HG02642 (cell line): ENCODE results near the gene ARHGEF7.

ENCODE experiments used
- ATAC-seq: cut with Tn5 transposase; IDR thresholded peaks from one replicate; pipeline ENCODE4 v1.9.1; 2021; ENCODE audit warnings: mild to moderate bottlenecking; ENCODE audit not compliant: unreplicated experiment, poor library complexity

Gene ARHGEF7

DNA sequence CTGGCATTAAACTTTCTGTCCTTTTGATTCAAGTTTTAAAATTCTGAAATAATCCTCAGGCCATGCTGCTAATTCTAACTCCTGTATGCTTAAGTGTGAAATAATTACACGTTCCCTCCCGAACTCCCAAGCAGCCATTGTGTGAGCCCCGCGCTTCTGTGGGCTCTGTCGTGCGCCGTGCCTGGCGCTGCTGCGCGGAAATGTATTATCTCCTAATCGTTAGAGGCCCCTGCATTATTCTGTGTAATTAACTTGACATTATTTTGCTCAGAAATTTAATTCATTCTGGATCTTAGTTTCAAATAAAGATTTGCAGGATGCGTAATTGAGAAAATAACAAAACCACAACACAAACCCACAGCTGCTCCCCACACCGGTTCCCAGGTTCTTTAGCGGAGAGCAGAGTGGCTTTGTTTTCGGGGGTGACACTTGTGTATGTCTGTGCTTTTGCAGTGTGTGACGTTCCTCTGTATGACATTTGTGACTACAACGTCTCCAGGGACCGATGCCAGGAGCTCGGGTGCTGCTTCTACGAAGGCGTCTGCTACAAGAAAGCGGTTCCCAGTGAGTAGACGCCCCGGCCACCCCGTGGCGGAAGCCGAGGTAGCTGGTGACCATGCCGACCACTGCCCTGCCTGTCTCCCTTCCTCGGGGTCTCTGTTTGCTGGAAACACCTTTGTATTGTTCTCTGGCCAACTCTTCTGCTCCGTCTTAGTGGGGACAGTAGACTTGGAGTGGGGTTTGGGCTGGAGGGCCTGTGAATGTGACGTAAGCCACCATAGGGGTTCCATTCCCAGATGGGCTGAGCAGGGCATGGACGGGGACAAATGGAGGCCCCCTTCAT, 212.8 kb downstream of the ARHGEF7 start:
- ATAC-seq, result no peak

DNA sequence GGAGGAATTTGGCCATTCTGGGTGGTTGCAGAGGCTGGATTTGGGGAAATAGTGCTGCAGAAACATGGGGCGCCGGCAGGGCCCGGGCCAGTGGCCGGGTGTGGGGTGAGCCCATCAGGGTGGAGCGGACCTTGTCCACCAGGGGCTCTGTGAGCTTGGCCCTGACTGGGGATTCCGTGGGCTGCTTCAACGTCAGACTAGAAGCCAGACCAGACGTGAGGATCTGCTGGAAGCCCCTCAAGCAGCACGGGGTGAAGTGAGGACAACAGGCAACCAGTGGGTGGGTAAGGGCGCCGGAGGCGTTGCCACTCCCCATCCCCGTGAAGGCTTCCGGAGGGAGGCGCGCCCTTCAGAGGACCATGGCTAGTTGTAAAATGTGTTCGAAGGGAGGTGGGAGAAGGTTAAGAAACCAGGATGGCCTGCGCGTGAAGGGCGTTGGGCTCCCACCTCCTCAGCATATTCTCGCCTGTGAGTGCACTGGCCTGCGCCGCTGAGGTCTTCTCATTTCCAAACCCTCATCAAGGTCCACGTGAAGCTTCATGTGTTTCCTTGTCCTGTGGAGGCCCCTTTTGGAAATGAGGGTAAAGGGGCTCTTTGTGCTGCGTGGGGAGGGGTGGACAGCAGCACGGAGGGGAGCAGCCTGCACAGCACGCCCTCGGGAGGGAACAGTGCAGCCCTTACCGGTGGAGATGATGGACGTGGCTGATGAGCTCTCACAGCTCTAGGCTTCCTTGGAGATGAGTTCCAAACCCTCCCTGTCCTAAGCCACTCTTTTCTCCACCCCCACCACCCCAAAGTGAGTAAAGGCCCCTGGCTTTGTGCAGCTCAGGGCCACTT, 213.7 kb downstream of the ARHGEF7 start:
- ATAC-seq, result no peak

DNA sequence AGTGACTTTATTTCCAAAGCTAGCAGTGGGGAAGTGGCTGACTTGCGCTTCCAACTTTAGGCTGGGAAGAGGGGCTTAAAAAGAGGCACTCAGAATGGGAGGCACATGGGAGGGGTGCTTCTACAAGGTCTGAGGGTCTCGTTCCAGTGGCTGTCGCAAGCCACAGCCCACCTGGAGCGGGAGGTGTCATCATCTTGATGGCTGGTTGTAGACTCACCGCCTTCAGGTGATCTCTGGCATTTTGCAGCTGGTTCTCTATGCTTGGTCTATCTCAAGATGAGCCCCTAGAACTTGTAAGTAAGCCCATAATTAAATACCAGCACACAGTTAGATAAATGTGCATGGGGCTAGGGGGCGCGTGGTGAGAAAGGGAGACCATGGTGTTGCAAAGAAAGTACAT, 214.5 kb downstream of the ARHGEF7 start:
- no peak for ATAC-seq

DNA sequence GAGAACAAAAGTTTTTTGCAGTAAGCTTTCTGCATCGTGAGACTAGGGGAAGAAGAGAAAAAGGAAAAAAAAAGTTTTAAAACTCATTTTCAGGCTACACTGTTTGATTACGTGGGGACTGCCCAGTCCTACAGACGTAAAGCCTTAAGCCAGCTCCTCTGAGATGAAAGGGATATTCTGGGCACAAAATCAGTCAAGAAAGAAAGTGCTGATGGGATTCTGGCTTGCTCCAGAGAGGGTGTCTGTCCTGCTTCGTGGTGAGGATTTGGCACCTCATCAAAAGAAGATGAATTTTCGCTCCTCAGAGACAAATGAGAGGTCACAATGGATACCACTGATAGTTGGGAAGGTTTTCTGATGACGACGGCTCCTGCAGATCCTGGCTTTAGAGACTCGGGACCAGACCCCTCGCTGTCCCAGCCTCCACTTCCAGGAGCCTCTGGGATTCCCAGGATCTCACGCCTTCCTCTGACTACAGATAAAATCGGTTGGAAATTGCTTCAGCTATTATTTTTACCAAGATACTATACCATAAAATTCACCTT, 215.0 kb downstream of the ARHGEF7 start:
- ATAC-seq, result no peak

DNA sequence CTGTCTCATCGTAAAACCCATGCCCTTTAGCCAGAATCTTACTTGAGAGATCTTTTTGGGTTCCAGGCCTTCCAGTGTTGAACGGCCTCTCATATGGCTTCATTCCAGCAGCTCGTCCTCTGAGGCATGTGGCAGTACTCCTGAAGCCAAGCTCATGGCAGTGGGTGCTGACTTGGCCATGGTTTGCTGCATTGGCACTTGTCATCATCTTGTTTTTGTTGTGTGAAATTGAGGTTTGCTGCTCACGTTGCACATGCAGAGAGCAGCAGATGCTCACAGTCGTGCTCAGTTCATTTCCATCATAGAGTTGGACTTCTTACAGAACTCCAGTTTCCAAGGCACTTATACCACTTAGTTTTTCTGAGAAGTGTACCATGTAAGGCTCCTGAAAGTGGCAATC, 220.2 kb downstream of the ARHGEF7 start:
- no peak for ATAC-seq

DNA sequence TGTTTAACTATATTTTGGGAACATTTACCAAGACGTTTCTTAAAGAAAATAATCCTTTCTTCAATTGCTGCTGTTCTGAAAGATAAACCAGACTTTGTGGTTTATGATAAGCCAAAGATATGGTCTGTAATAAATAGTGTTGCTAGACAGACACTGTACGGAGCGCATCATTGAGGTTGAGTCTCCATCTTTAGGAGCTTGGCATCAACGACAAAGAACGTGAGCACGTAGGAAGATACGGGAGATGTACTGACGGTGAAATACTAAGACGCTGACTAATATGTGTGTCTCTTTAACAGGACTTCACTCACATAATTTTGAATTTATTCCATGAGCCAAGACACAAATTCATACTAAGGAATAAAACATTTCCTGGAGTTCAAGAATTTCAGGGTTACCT, 221.6 kb downstream of the ARHGEF7 start:
- ATAC-seq, result no peak

DNA sequence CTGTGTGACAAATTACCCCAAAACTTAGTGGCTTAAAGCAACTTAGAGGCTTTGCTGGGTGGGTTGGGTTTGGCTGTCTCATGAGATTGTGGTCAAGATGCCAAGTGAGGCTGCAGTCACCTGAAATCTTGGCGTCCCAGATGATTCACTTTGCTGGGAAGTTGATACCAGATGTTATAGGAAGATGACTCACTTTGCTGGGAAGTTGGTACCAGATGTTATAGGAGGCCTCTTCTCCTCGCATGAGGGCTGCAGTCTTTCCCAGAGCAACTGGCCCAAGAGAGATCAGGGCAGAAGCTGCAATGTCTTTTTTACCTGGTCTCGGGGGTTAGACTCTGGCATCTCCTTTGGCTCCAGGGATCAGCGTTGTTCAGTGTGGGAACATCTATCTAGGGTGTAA, 222.1 kb downstream of the ARHGEF7 start:
- ATAC-seq, result no peak

DNA sequence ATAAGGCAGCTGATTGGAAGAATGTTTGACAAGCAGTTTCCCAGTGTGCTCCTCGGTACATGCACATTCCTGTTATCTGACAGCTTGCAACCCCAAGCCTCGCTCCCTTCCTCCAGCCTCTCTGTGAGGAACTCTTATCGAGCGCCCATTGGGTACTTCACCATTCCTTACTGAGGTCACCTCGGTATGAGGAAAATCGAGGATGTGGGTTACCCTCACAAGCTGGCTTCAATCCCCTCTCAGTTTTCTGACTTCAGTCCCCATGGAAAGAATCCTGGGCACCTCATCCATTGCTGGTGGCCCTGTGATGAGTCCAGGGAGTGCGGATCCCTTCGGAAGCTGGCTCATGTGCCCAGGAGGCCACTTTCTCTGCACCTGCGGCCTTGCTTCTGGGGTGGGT, 222.6 kb downstream of the ARHGEF7 start:
- ATAC-seq, result no peak

DNA sequence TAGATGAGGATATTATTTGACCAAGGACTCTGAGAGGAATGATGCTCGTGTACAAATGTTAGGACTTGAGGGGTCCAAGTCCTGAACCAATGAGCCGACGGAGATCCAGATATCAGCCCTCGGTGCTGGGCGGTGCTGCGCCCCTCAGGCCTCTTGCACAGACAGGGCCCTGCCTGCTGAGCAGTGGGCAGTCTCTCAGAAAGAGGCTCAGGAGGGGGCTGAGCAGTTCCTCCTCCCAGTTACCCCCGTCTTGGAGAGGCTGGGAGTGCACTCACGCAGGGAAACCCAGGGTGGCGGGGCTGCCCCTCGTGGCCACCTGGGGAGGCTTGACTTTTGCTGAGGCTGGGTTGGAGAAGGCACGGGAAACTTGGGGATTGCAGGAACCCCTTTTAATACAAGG, 223.7 kb downstream of the ARHGEF7 start:
- no peak for ATAC-seq

DNA sequence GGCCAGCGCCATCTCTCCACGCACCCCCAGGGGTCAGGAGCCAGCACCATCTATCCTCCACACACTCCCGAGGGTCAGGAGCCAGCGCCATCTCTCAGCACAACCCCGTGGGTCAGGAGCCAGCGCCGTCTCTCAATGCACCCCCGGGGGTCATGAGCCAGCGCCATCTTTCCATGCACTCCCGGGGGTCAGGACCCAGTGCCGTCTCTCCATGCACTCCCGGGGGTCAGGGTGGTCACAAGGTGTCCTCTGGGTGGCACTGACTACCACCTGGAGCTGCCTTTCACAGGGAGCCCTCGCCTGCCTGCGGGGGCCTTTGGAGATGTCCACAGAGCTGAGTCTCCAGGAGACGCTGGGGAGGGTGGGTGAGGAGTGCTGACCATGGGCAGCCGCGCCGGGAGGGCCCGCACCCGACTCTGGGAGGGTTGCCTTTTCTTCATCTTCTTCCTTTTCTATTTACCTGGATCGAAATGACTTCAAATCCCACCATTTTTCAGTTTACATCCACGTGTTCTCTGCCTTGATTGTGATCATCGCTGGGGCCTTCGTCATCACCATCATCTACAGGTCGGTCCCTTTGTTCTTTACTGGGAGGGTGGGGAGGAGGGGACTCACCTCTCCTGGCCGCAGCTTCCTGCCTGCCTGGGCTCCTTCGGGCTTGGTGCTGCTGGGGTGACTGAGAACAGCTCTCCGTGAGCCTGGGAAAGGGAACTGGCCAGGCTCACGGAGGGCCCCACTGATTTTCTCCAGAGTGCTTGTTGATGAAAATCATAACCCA, 224.4 kb downstream of the ARHGEF7 start:
- no peak for ATAC-seq

DNA sequence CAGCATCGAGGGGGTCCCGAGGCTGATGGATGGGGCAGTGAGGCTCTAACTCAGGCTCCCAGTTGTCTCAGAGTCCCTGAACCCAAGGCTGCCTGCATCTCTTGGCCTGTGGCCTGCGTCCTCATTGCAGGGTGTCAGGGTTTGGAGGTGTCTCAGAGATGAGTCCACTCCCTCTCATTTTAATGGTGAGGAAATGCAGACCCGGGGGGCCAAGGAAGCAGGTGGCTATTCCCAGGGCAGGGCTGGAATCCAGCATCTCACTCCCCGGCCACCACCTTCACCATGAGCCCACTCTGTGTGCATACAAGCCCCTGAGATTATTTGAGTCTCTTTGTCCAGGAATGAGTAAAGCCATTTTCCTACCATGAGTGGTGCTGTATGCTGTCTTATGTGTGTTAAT, 226.8 kb downstream of the ARHGEF7 start:
- no peak for ATAC-seq

DNA sequence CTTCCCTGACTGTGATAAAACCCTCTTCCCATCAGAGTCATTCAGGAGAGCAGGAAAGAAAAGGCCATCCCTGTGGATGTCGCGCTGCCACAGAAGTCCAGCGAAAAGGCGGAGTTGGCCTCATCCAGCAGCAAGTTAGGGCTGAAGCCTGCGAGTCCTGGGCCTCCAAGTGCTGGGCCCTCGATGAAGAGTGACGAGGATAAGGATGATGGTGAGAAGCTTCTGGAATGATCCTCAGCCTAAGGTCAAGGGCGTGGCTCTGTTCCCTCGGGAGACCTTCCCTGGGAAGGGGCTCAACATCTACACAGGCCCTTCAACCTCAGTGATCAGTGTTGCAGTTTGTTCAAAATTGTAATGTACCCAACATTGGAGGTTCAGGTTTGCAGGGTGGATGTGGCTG, 227.6 kb downstream of the ARHGEF7 start:
- ATAC-seq, result no peak

DNA sequence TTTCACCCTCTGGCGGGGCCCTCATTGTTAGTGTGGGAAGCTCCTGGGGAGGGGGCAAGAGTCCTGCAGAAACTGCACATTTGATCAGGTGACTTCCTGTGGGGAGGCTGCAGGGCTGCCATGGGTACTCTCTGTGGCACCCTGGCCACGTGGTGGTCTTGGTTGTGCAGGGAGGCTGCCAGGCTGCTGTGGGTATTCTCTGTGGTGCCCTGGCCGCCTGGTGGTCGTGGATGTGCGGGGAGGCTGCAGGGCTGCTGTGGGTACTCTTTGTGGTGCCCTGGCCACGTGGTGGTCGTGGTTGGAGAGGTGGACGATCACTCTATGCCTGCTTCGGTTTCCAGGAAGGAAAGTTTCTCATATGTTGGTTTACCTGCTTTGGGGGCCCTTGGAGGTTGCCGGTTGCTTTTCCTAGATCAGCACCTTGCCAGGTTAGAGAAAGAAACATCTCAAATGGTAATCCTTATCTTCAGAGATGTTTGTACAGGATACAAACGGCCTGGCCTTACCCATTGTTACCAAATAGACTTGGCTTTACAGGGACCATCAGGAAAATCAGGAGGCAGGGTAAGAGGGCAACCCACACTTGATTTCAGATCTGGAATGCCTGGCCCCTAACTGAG, 228.2 kb downstream of the ARHGEF7 start:
- no peak for ATAC-seq

DNA sequence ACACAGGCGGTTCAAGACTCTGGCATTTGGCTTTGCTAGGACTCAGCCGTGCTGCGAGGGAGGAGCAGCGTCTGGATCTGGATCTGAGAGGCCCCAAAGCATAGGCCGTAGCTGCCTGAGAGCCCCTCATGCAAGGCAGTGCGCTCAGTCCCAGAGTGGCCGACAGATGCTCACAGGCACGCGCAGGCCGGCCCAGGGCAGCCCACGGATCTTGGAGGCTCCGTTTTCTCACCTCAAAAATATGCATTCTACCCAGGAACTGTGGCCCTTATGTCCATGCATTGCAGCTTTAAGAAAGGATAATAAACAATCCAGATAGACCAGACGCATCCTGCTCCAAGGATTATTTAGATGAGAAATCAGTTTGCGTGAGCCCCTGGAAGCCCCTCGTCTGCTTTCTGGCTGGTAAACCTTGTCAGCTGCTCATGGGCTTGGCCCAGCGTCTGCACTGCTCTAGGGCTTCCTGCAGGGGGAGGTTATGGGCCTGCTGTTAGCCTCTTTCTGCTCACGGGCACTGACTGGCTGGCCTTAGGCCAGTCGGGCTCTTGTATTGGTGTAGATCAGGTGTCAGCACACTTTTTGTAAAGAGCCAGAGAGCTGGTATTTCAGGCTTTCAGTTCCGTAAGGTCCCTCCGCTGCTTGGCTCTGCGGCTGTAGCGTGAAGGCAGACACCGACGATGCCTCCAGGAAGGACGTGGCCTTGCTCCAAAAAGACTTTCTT, 229.5 kb downstream of the ARHGEF7 start:
- no peak for ATAC-seq

DNA sequence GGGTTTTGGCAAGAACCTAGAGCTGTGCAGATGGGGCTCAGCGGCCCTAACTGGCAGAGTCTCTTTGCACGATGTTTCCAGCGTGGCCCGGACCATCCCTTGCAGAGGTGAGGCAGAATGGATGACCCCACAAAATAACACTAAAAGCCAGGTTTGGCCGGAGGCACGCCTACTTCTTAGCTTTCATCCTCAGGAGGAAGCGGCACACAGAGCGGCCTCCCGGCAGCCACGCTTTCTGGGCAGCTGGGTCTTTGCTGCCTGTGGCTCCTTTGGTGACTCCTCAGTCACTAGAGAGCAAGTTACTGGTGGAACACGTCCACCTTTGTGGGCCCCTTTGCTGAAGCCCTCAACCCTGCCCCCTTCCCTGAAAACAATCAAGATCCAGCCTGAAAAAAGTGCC, 230.6 kb downstream of the ARHGEF7 start:
- ATAC-seq, result no peak

DNA sequence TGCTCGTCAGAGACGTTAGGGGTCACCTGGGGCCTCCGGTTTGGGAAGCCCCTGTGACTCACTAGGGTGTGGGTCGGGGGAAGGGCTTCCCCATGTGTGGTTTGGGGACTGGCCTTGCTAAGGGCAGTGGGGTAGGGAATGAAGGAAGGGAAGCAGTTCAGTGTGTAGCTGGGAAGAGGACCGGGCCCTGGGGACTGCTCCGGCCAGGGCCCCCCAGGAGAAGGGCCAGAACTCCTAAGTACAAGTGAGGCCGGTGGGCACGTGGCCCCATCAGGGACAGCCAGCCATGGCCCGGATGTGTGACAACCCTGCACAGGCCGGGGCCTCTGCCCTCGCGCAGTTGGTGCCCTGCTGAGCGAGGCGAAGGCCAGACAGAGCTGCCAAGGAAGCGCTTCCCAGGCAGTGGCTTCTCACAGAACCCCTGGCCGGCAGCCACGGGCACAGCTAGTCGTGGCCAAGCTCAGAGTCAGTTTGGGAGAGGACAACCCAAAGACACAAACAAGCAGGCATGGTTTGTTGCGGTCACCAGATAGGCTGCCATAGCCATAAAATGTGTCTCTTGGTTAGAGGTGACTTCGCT, 231.1 kb downstream of the ARHGEF7 start:
- no peak for ATAC-seq

DNA sequence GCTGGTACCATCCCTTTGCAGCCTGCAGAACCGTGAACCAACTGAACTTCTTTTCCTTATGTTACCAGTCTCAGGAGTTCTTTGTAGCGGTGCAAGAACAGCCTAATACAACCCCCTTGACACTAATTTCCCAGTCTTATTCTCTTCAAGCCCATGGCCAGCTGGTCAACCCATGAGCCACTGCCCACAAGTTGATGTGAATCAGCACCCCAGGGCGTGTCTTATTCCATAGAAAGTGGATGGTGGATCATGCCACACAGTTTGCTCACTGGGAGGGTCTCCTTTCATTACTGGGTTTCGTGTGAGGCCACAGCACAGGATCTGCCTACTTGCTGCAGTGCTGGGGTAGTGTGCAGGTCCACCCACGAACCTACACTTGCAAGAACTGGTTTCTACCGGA, 232.3 kb downstream of the ARHGEF7 start:
- no peak for ATAC-seq

DNA sequence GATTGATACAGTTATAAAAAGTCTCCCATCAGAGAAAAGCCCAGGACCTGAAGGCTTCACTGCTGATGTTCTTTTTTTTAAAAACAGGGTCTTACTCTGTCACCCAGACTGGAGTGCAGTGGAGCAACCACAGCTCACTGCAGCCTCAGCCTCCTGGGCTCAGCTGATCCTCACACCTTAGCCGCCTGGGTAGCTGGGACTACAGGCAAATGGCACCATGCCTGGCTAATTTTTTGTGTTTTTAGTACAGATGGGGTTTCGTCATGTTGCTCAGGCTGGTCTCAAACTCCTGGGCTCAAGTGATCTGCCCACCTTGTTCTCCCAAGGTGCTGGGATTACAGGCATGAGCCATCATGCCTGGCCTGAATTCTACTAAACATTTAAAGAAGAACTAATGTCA, 238.4 kb downstream of the ARHGEF7 start:
- no peak for ATAC-seq

DNA sequence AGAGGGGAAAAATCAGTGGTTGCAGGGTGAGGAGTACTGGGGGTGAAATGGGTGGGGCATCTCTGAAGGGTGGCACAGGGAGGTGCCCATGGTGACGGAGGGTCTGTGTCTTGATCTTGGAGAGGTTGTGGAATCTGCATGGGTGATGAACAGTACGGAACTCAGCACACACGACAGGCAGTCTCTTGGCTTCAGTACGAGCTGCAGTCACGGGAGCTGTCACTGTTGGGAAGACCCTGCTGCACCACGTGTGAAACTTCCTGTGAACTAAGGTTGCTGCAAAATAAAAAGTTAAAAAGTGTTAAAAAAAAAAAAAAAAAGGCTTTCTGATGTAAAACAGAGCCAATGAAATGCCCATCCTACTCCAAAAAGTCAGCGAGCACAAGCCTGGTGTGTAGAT, 239.7 kb downstream of the ARHGEF7 start:
- no peak for ATAC-seq
